ENCODE data around the gene CDR2L.
A peak's percentile ranks its signal among the peaks of the same experiment; 100 is the strongest.
"Not testable (repeated sequence)": the region's sequence is repeated elsewhere in the genome, so short reads cannot be mapped to it uniquely, and the experiment has no call there.

Gene CDR2L

DNA sequence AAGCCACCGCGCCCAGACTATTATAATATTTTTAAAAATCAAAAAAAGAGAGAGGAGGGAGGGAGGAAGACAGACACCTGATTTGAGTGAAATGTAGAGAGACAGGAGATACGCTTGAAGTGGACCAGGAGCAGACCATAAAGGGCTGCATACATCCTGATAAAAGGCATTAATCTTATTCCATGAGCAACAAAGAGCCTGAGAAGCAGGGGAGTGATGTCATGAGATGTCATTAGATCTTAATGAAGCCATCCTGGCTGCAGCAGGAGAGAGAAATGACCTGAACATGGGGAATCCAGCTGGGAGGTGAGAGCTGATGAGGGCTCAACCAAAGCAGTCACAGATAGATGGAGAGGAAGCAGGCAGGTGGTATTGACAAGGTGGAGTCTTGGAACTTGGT is 9.6 kb upstream of the CDR2L start:
- H3K36me3 ChIP-seq (ENCODE audit: control insufficient read depth, insufficient read depth, low read length) = no peaks in the 10 kb centered on the region
- peaks cover 6% of the 10 kb centered on the region for H3K4me1 ChIP-seq (ENCODE audit: control insufficient read depth, insufficient read depth, low read length)
- H3K4me3 ChIP-seq (ENCODE audit: low read length) = no peak overlapping the region
- H3K9ac ChIP-seq (ENCODE audit: low read length) = no peak overlapping the region
- peaks cover 3% of the 10 kb centered on the region for H3K27me3 ChIP-seq (ENCODE audit: control insufficient read depth, insufficient read depth, low read length)
- no peak overlapping the region for H3K27ac ChIP-seq (ENCODE audit: low read depth, low read length)

DNA sequence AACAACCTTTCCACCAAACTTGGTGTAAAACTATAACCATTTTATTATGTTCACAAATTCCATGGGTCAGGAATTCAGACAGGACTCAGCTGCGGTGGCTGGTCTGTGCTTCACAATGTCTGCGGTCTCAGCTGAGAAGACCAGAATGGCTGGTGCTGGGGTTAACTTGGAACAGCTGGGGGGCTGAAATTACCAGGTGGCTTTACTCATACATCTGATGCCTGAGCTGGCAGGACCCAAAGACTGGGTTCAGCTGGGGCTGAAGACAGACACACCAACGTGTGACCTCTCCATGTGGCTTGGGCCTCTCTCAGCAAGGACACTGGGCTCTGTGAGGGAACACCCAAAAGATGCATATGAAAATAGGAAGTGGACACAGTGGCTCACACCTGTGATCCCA is 9.2 kb upstream of the CDR2L start:
- Histone ChIP-seq H3K9ac (ENCODE audit: low read length) (no peak overlapping the region), H3K36me3 (ENCODE audit: control insufficient read depth, insufficient read depth, low read length) (no peaks in the 10 kb centered on the region), H3K27ac (ENCODE audit: low read depth, low read length) (no peak overlapping the region), H3K4me3 (ENCODE audit: low read length) (no peak overlapping the region), H3K4me1 (ENCODE audit: control insufficient read depth, insufficient read depth, low read length) (peaks cover 6% of the 10 kb centered on the region), H3K27me3 (ENCODE audit: control insufficient read depth, insufficient read depth, low read length) (peaks cover 3% of the 10 kb centered on the region)

DNA sequence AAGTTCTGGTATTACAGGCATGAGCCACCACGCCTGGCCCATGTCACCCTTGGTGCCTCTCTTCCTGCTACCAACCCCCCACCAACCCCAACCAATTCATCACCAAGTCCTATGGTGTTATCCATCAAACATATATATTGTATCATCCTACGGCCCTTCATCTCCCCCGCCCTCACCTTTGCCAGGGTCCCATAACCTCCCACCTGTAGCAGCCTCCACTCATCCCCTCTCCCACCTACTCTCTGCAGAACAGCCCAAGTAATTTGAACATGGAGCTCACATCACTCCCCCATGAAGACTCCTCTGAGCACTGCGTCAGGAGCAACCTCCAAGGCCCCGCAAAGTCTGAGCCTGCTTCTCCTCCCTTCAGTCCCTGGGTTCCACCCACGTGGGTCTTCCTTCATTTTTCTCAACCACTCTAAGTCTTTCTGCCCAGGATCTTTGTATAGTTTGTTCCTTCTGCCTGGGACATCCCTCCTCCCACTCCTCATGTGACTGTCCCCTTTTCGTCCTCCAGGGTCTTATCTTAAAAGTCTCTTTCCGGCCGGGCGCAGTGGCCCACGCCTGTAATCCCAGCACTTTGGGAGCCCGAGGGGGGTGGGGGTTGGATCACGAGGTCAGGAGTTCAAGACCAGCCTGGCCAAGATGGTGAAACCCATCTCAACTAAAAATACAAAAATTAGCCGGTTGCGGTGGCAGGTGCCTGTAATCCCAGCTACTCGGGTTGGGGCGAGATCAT is 7.9 kb upstream of the CDR2L start:
- Histone ChIP-seq H3K27ac (ENCODE audit: low read depth, low read length) (no peak overlapping the region), H3K27me3 (ENCODE audit: control insufficient read depth, insufficient read depth, low read length) (peaks cover 1% of the 10 kb centered on the region), H3K9ac (ENCODE audit: low read length) (no peak overlapping the region), H3K4me3 (ENCODE audit: low read length) (no peak overlapping the region), H3K36me3 (ENCODE audit: control insufficient read depth, insufficient read depth, low read length) (no peaks in the 10 kb centered on the region), H3K4me1 (ENCODE audit: control insufficient read depth, insufficient read depth, low read length) (peaks cover 6% of the 10 kb centered on the region)

- peak overlapping the region; percentile 65 for H3K27ac ChIP-seq (ENCODE audit: low read depth, low read length)
- peak overlapping the region; percentile 81 for H3K4me3 ChIP-seq (ENCODE audit: low read length)
- H3K27me3 ChIP-seq (ENCODE audit: control insufficient read depth, insufficient read depth, low read length) = no peaks in the 10 kb centered on the region
- H3K4me1 ChIP-seq (ENCODE audit: control insufficient read depth, insufficient read depth, low read length) = peaks cover 6% of the 10 kb centered on the region
- no peaks in the 10 kb centered on the region for H3K36me3 ChIP-seq (ENCODE audit: control insufficient read depth, insufficient read depth, low read length)
- peak overlapping the region; percentile 63 for H3K9ac ChIP-seq (ENCODE audit: low read length)
Observed at GRCh38 chr17:74981318-74981978, 6.0 kb upstream of the CDR2L start.

DNA sequence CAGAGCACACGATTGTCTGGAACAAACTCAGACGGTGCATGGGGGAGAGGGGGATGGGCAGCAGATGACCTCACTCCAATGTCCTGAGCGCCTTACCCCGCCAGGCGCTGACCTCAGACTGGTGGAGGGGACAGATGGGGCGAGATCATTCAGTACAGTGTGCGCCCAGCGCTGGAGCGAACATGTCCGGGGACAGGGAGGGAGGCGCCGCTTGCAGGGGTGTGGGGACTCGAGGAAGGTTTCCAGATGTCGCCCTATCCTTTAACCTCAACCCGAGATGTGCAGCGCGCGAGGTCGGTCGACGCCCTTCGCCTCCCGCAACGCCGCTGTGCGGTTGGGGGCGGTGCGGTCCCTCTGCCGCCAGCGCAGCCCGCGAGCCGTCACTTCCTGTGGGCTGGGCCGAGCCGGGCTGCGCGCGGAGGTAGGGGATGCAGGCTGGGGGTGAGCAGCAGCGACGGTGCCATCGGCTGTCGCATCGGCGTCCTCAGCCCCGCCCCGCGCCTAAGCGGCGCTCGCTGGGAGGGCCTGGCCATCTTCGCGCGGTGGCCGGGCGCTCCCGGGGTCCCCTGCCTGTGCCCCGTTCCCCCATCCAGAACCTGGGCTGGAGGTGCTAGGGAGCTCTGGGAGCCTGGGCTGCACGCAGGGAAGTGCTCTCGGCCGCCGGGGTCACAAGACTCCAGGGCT is 5.3 kb upstream of the CDR2L start:
- H3K9ac ChIP-seq (ENCODE audit: low read length) = peak overlapping the region; percentile 63
- H3K4me3 ChIP-seq (ENCODE audit: low read length) = peak overlapping the region; percentile 81
- H3K27me3 ChIP-seq (ENCODE audit: control insufficient read depth, insufficient read depth, low read length) = no peaks in the 10 kb centered on the region
- peak overlapping the region; percentile 65 for H3K27ac ChIP-seq (ENCODE audit: low read depth, low read length)
- H3K36me3 ChIP-seq (ENCODE audit: control insufficient read depth, insufficient read depth, low read length) = no peaks in the 10 kb centered on the region
- peaks cover 6% of the 10 kb centered on the region for H3K4me1 ChIP-seq (ENCODE audit: control insufficient read depth, insufficient read depth, low read length)

DNA sequence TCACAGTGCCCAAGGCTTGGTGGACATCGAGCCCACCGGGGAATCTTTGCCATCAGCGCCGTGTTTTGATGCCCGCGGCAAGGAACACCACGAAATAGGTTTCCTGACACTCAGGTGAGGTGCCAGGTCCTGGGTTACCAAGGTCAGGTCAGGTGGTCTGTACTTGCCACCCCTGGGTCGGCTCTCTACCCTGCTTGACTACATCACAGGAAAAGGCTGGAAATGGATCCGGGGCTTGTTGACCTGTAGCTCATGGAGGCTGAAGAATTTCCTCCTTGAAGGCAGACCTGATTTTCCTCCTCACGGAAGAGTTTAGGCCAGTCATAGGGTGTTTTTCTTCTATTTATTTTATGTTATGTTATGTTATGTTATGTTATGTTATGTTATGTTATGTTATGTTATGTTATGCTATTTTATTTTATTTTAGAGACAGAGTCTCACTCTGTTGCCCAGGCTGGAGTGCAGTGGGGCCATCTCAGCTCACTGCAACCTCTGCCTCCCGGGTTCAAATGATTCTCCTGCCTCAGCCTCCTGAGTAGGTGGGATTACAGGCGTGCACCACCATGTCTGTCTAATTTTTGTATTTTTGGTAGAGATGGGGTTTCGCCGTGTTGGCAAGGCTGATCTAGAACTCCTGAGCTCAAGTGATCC is 4.6 kb upstream of the CDR2L start:
- not testable (repeated sequence) for H3K4me1 ChIP-seq (ENCODE audit: control insufficient read depth, insufficient read depth, low read length); H3K27me3 ChIP-seq (ENCODE audit: control insufficient read depth, insufficient read depth, low read length); H3K36me3 ChIP-seq (ENCODE audit: control insufficient read depth, insufficient read depth, low read length)
- H3K4me3 ChIP-seq (ENCODE audit: low read length) = peak overlapping the region; percentile 81
- H3K27ac ChIP-seq (ENCODE audit: low read depth, low read length) = peak overlapping the region; percentile 65
- H3K9ac ChIP-seq (ENCODE audit: low read length) = peak overlapping the region; percentile 63

- no peak overlapping the region for H3K27ac ChIP-seq (ENCODE audit: low read depth, low read length)
- H3K36me3 ChIP-seq (ENCODE audit: control insufficient read depth, insufficient read depth, low read length) = no peaks in the 10 kb centered on the region
- peaks cover 13% of the 10 kb centered on the region for H3K4me1 ChIP-seq (ENCODE audit: control insufficient read depth, insufficient read depth, low read length)
- no peaks in the 10 kb centered on the region for H3K27me3 ChIP-seq (ENCODE audit: control insufficient read depth, insufficient read depth, low read length)
- H3K9ac ChIP-seq (ENCODE audit: low read length) = no peak overlapping the region
- H3K4me3 ChIP-seq (ENCODE audit: low read length) = no peak overlapping the region
Observed at GRCh38 chr17:74986206-74986576, 1.2 kb upstream of the CDR2L start.

GRCh38 chr17:74987909-74988711 is 678 bp downstream of the CDR2L start:
- Histone ChIP-seq H3K9ac (ENCODE audit: low read length) (peak overlapping the region; percentile 39), H3K27me3 (ENCODE audit: control insufficient read depth, insufficient read depth, low read length) (no peaks in the 10 kb centered on the region), H3K4me3 (ENCODE audit: low read length) (peak overlapping the region; percentile 81), H3K4me1 (ENCODE audit: control insufficient read depth, insufficient read depth, low read length) (peaks cover 7% of the 10 kb centered on the region), H3K36me3 (ENCODE audit: control insufficient read depth, insufficient read depth, low read length) (no peaks in the 10 kb centered on the region), H3K27ac (ENCODE audit: low read depth, low read length) (peak overlapping the region; percentile 87)

GRCh38 chr17:74990581-74991105 is 3.2 kb downstream of the CDR2L start:
- Histone ChIP-seq H3K27ac (ENCODE audit: low read depth, low read length) (no peak overlapping the region), H3K27me3 (ENCODE audit: control insufficient read depth, insufficient read depth, low read length) (no peaks in the 10 kb centered on the region), H3K4me1 (ENCODE audit: control insufficient read depth, insufficient read depth, low read length) (peaks cover 7% of the 10 kb centered on the region), H3K36me3 (ENCODE audit: control insufficient read depth, insufficient read depth, low read length) (no peaks in the 10 kb centered on the region), H3K9ac (ENCODE audit: low read length) (no peak overlapping the region), H3K4me3 (ENCODE audit: low read length) (no peak overlapping the region)

- Histone ChIP-seq H3K36me3 (ENCODE audit: control insufficient read depth, insufficient read depth, low read length) (no peaks in the 10 kb centered on the region), H3K4me1 (ENCODE audit: control insufficient read depth, insufficient read depth, low read length) (peaks cover 7% of the 10 kb centered on the region), H3K27me3 (ENCODE audit: control insufficient read depth, insufficient read depth, low read length) (no peaks in the 10 kb centered on the region), H3K4me3 (ENCODE audit: low read length) (no peak overlapping the region), H3K9ac (ENCODE audit: low read length) (no peak overlapping the region), H3K27ac (ENCODE audit: low read depth, low read length) (no peak overlapping the region)
Observed at GRCh38 chr17:74992223-74992622, 4.8 kb downstream of the CDR2L start.

DNA sequence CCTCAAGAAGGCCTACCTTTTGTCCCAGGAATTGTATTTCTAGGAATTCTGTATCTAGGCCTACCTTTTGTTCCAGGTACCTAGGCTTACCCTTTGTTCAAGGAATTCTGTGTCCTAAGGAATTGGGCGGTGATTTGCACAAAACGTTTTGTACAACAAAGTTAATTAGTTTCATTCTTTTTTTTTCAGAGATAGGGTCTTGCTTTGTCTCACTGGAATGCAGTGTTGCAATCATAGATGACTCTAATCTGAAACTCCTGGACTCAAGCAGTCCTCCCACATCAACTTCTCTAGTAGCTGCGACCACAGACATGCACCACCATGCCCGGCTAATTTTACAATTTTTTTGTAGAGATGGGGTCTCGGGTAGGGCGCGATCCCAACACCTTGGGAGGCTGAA is 7.0 kb downstream of the CDR2L start:
- Histone ChIP-seq H3K27me3 (ENCODE audit: control insufficient read depth, insufficient read depth, low read length) (no peaks in the 10 kb centered on the region), H3K27ac (ENCODE audit: low read depth, low read length) (no peak overlapping the region), H3K9ac (ENCODE audit: low read length) (no peak overlapping the region), H3K4me1 (ENCODE audit: control insufficient read depth, insufficient read depth, low read length) (no peaks in the 10 kb centered on the region), H3K36me3 (ENCODE audit: control insufficient read depth, insufficient read depth, low read length) (no peaks in the 10 kb centered on the region), H3K4me3 (ENCODE audit: low read length) (no peak overlapping the region)
